K562 (cell line): ENCODE measurements around the gene HOXD4. TPM values are rescaled to one million over a fixed set of nuclear protein-coding genes. Genes with fewer than 3 reads are reported as not detected.
A peak's percentile ranks its signal among the peaks of the same experiment; 100 is the strongest.

Experiments used
- ATAC-seq: fragments of 200-7000 bp; cut with Tn5 transposase; 3 replicates; pipeline ENCODE4 v1.9.1; 2020; ENCODE audit warnings: moderate library complexity
- BruUV-seq: library from RNA; stranded (reverse); fragments of 400-500 nt; replicated peaks from 2 replicates; lab custom pipeline; 2021; lab: Mats Ljungman, UMichigan
- CTCF ChIA-PET: fragments of 300-600 bp; formaldehyde crosslinking; extraction: SDS; loops from one replicate; lab custom pipeline; 2021; ENCODE audit warnings: low intra/inter-chr PET ratio; lab: Yijun Ruan, JAX
- POLR2A ChIA-PET: fragments of 300-600, 350-650 bp; sonication (Branson Sonifier 250); formaldehyde crosslinking; extraction: SDS; loops from one replicate; lab custom pipeline; 2021; ENCODE audit warnings: antibody characterized with exemption, inconsistent platforms; lab: Yijun Ruan, JAX
- DNase-seq, 4 experiments: peaks; one replicate each; pipeline versions ENCODE4 v3.0.0 to v3.0.0-alpha.2; 2011 to 2018; ENCODE audit warnings: low spot score in 3 of 4, mixed read lengths in 3 of 4; ENCODE audit errors: extremely low read depth in 1 of 4
- FAIRE-seq: peaks from 2 replicates; lab custom pipeline; 2011; peaks lifted over from hg19 to GRCh38; lab: Jason Lieb, UNC
- H2AFZ ChIP-seq: 2 replicates; pipeline ENCODE4 v1.6.0; 2011; ENCODE audit warnings: low read depth, low read length, control low read depth, inconsistent platforms
- H3K27ac ChIP-seq: fragments of 200-600 bp; 3 replicates; pipeline ENCODE4 v1.8.0; 2011; ENCODE audit warnings: low read depth, mild to moderate bottlenecking, control low read depth, inconsistent platforms, low read length, moderate library complexity, mixed read lengths; ENCODE audit errors: extremely low read depth
- H3K27me3 ChIP-seq, 2 experiments: fragments of 300-600 bp in 1 of 2; 2 replicates in 1 of 2; 3 replicates in 1 of 2; pipeline versions ENCODE4 v1.6.0 to v1.8.0; 2011; ENCODE audit warnings: inconsistent platforms in 2 of 2, low read length in 2 of 2, mild to moderate bottlenecking in 1 of 2, mixed read lengths in 1 of 2, moderate library complexity in 1 of 2; ENCODE audit not compliant: control insufficient read depth in 2 of 2, insufficient read depth in 2 of 2
- H3K36me3 ChIP-seq: fragments of 300-600 bp; 3 replicates; pipeline ENCODE4 v1.8.0; 2011; ENCODE audit warnings: mild to moderate bottlenecking, low read length, inconsistent platforms; ENCODE audit not compliant: control insufficient read depth, insufficient read depth
- H3K4me1 ChIP-seq, 2 experiments: fragments of 200-600 bp in 1 of 2; replicated peaks in 1 of 2; 2 replicates in 1 of 2; 3 replicates in 1 of 2; pipeline versions ENCODE4 v1.5.1 to v1.8.0; 2011; ENCODE audit warnings: inconsistent platforms in 2 of 2, low read length in 2 of 2, mild to moderate bottlenecking in 1 of 2, mixed read lengths in 1 of 2, moderate library complexity in 1 of 2; ENCODE audit not compliant: control insufficient read depth in 2 of 2, insufficient read depth in 2 of 2
- H3K4me2 ChIP-seq: 2 replicates; pipeline ENCODE4 v1.6.1; 2011; ENCODE audit warnings: low read length, control low read depth, inconsistent platforms, mixed read lengths; ENCODE audit not compliant: insufficient read depth
- H3K4me3 ChIP-seq: fragments of 200-600 bp; sonication (generic), shearing (Covaris generic); 2 replicates; pipeline ENCODE4 v1.5.1; 2016; ENCODE audit warnings: control low read depth, inconsistent platforms
- H3K79me2 ChIP-seq: fragments of 200-600 bp; 3 replicates; pipeline ENCODE4 v1.8.0; 2011; ENCODE audit warnings: low read length, inconsistent platforms; ENCODE audit not compliant: control insufficient read depth, insufficient read depth
- H3K9ac ChIP-seq, 2 experiments: 2 replicates each; pipeline versions ENCODE4 v1.6.0 to v1.6.1; 2011; ENCODE audit warnings: low read depth in 2 of 2, low read length in 2 of 2, control low read depth in 1 of 2, inconsistent platforms in 1 of 2, mild to moderate bottlenecking in 1 of 2, mixed read lengths in 1 of 2; ENCODE audit not compliant: insufficient read depth in 1 of 2
- H3K9me1 ChIP-seq: one replicate; pipeline ENCODE4 v1.6.0; 2011; ENCODE audit warnings: inconsistent platforms, mild to moderate bottlenecking, low read length, moderate library complexity; ENCODE audit not compliant: control insufficient read depth, insufficient read depth
- H3K9me3 ChIP-seq: replicated peaks from 2 replicates; pipeline ENCODE4 v1.5.1; 2011; ENCODE audit warnings: low read depth, low read length, inconsistent platforms; ENCODE audit not compliant: control insufficient read depth, insufficient read depth
- H4K20me1 ChIP-seq: replicated peaks from 2 replicates; pipeline ENCODE4 v1.6.1; 2011; ENCODE audit warnings: low read length, inconsistent platforms, mixed read lengths; ENCODE audit not compliant: control insufficient read depth, insufficient read depth
- CXXC5 ChIP-seq: fragments of 250-450 bp; sonication (Bioruptor Pico); IDR thresholded peaks from 2 replicates; pipeline ENCODE4 v1.8.0; 2022; ENCODE audit warnings: inconsistent platforms, mild to moderate bottlenecking, moderate library complexity
- NFIC ChIP-seq: fragments of 450-650 bp; IDR thresholded peaks from 2 replicates; pipeline ENCODE4 v1.6.1; 2017; ENCODE audit warnings: mild to moderate bottlenecking, inconsistent platforms
- RFX7 ChIP-seq: fragments of 250-450 bp; sonication (Bioruptor Pico); IDR thresholded peaks from 2 replicates; pipeline ENCODE4 v1.5.1; 2021; ENCODE audit warnings: mild to moderate bottlenecking
- SETDB1 ChIP-seq: IDR thresholded peaks from one replicate; pipeline ENCODE4 v1.6.1; 2012; ENCODE audit warnings: low read length, control low read depth, inconsistent platforms
- SMARCA5 ChIP-seq: fragments of 450-650 bp; IDR thresholded peaks from 2 replicates; pipeline ENCODE4 v1.6.1; 2016
- SMARCB1 ChIP-seq: IDR thresholded peaks from 2 replicates; pipeline ENCODE4 v1.6.1; 2011; ENCODE audit warnings: improper control_type of control experiment, low read depth; ENCODE audit not compliant: insufficient read length
- SREBF1 ChIP-seq: fragments of 150-350 bp; IDR thresholded peaks from 2 replicates; pipeline ENCODE4 v1.6.1; 2014; ENCODE audit warnings: antibody characterized with exemption, low read depth, low read length, borderline replicate concordance
- TAL1 ChIP-seq: fragments of 450-650 bp; IDR thresholded peaks from 2 replicates; pipeline ENCODE4 v1.6.1; 2016; ENCODE audit warnings: mild to moderate bottlenecking
- ZFP36 ChIP-seq: fragments of 150-350 bp; IDR thresholded peaks from 2 replicates; pipeline ENCODE4 v1.6.1; 2018; ENCODE audit warnings: low read length, low read depth; ENCODE audit not compliant: partially characterized antibody
- ZNF407 ChIP-seq: fragments of 450-650 bp; IDR thresholded peaks from 2 replicates; pipeline ENCODE4 v1.6.1; 2016; ENCODE audit warnings: low read depth
- WGBS: fragments of 100-300 bp; shearing (Covaris generic); methylation state at CpG from one replicate; pipeline ENCODE4 v1.1.6; 2016; ENCODE audit warnings: low coverage, mixed read lengths; ENCODE audit not compliant: insufficient coverage; ENCODE audit errors: missing lambda C conversion rate; 5-methylcytosine and 5-hydroxymethylcytosine counted together
- in situ Hi-C: fragments of 300-500 bp; cut with MboI; formaldehyde crosslinking; loops from 4 replicates; pipeline ENCODE4 v1.15.0; 2018; ENCODE audit warnings: inconsistent platforms, mixed read lengths
- intact Hi-C: fragments of 100-400 bp; cut with micrococcal nuclease; formaldehyde crosslinking; loops from 2 replicates; pipeline ENCODE4 v1.14.2; 2022
- polyA plus RNA-seq, 8 experiments: library from polyadenylated mRNA; depleted of rRNA in 4 of 8; stranded (reverse) in 5 of 8; unstranded in 3 of 8; fragments of >200 nt; fragmentation: Nextera tagmentation in 2 of 8; fragmentation: Illumina TruSeq in 1 of 8; extraction: Ambion mirVana in 2 of 8; extraction: Trizol in 1 of 8; gene quantifications; 2 replicates each; pipeline versions ENCODE4 v1.2.1 to v1.2.3, GENCODE V29; 2011 to 2014; ENCODE audit warnings: inconsistent platforms in 1 of 8, missing spikeins in 1 of 8
- total RNA-seq, 7 experiments: library from RNA; depleted of rRNA in 6 of 7; stranded (reverse); fragments of >200 nt in 6 of 7; fragmentation: Illumina TruSeq in 2 of 7; extraction: Trizol in 2 of 7; gene quantifications; 2 replicates each; pipeline versions ENCODE4 v1.2.1 to v1.2.3, GENCODE V29; 2011 to 2021; ENCODE audit warnings: low replicate concordance in 1 of 7

HOXD4 gene
- total and polyA plus RNA-seq, 9 of the 15 experiments (the other 6 are each of a cell fraction or from before 2014, with no cell fraction given) = not detected

GRCh38 chr2:176132205-176133171 is 18.9 kb upstream of the HOXD4 start:
- ATAC-seq (no peak), FAIRE-seq (no peak), DNase-seq (peak in 1 of 4 experiments; percentile 19)
- WGBS = 15% methylated on average over 31 of the region's 33 CpGs
- Histone ChIP-seq H3K27ac (no peak overlapping the region), H3K4me3 (no peak overlapping the region), H3K79me2 (no peaks in the 10 kb centered on the region), H3K4me2 (no peak overlapping the region), H3K4me1 (peaks cover 0 to 27% of the 10 kb centered on the region in 2 experiments; a peak in 2 of 5 replicates), H4K20me1 (0 out of 2 replicates have a peak, but pooled peaks cover 4% of the 10 kb centered on the region), H3K9ac (no peak overlapping the region), H3K9me1 (no peaks in the 10 kb centered on the region), H2AFZ (no peak overlapping the region), H3K9me3 (no peaks in the 10 kb centered on the region), H3K27me3 (peaks cover 54 to 78% of the 10 kb centered on the region in 2 experiments), H3K36me3 (no peaks in the 10 kb centered on the region)
- in situ Hi-C loops = loop anchor here (25.0 kb wide), 2 partner anchors 680 to 1630 kb away; no protein-coding TSS in a partner anchor
- intact Hi-C loops = no loop called here
- POLR2A ChIA-PET = interaction anchor here (0.6 to 2.3 kb wide), 6 partner anchors 8 to 522 kb away, joined by 3 to 5 read pairs (median 3); no protein-coding TSS in a partner anchor
- BruUV-seq = no TSS peak
- CTCF ChIA-PET = no interaction called here
- TF ChIP-seq SMARCA5 (no peak), RFX7 (CRISPR knock-in tag) (no peak), SMARCB1 (no peak), SREBF1 (no peak), TAL1 (no peak), ZNF407 (no peak), NFIC (0 out of 2 replicates have a peak, but pooled peaks have one; percentile 8), ZFP36 (peak; percentile 82), SETDB1 (no peak), CXXC5 (CRISPR knock-in tag) (peak; percentile 68)
